Osteocyte (in vitro differentiated cells): ENCODE measurements around the gene VSTM1. TPM values are rescaled to one million over a fixed set of nuclear protein-coding genes. Genes with fewer than 3 reads are reported as not detected.

Experiments
- DNase-seq: peaks from one replicate; pipeline ENCODE4 v3.0.0; 2021; ENCODE audit warnings: mixed read lengths; ENCODE audit not compliant: unreplicated experiment; ENCODE audit errors: extremely low spot score
- H3K27ac Mint-ChIP-seq: one replicate; pipeline ENCODE4 v1.8.0; 2021; ENCODE audit warnings: mild to moderate bottlenecking, mixed read lengths; ENCODE audit not compliant: unreplicated experiment
- H3K27me3 Mint-ChIP-seq: one replicate; pipeline ENCODE4 v1.8.0; 2021; ENCODE audit warnings: mixed read lengths; ENCODE audit not compliant: unreplicated experiment
- H3K36me3 Mint-ChIP-seq: one replicate; pipeline ENCODE4 v1.8.0; 2021; ENCODE audit warnings: mixed read lengths; ENCODE audit not compliant: unreplicated experiment
- H3K4me1 Mint-ChIP-seq: one replicate; pipeline ENCODE4 v1.8.0; 2021; ENCODE audit warnings: mixed read lengths; ENCODE audit not compliant: unreplicated experiment
- H3K4me3 Mint-ChIP-seq: one replicate; pipeline ENCODE4 v1.8.0; 2021; ENCODE audit warnings: mild to moderate bottlenecking, moderate library complexity, mixed read lengths; ENCODE audit not compliant: unreplicated experiment
- H3K9me3 Mint-ChIP-seq: one replicate; pipeline ENCODE4 v1.8.0; 2021; ENCODE audit warnings: mixed read lengths; ENCODE audit not compliant: unreplicated experiment
- CTCF ChIP-seq: fragments of 200-600 bp; sonication (generic); IDR thresholded peaks from 2 replicates; pipeline ENCODE4 v1.5.0; 2021; ENCODE audit warnings: antibody characterized with exemption, mild to moderate bottlenecking, moderate library complexity
- total RNA-seq: library from RNA; stranded (reverse); gene quantifications from 2 replicates; pipeline ENCODE4 v1.2.1, GENCODE V29; 2021

Gene VSTM1
- total RNA-seq, 1 donor from 2014 or later = not detected

- H3K36me3 Mint-ChIP-seq = no peaks in the 10 kb centered on the region
- no peak for DNase-seq
- H3K27ac Mint-ChIP-seq = no peak overlapping the region
- peaks cover 3% of the 10 kb centered on the region for H3K27me3 Mint-ChIP-seq
- no peak overlapping the region for H3K4me3 Mint-ChIP-seq
- H3K9me3 Mint-ChIP-seq = no peaks in the 10 kb centered on the region
- H3K4me1 Mint-ChIP-seq = no peaks in the 10 kb centered on the region
- TF ChIP-seq CTCF = no peak
Measured at GRCh38 chr19:54023191-54023590, 40.5 kb downstream of the VSTM1 start.

GRCh38 chr19:54021932-54022331, 41.8 kb downstream of the VSTM1 start:
- DNase-seq = no peak
- Mint-ChIP-seq H3K36me3 (no peaks in the 10 kb centered on the region), H3K9me3 (no peaks in the 10 kb centered on the region), H3K4me1 (no peaks in the 10 kb centered on the region), H3K4me3 (no peak overlapping the region), H3K27ac (no peak overlapping the region), H3K27me3 (peaks cover 3% of the 10 kb centered on the region)
- no peak for TF ChIP-seq CTCF

GRCh38 chr19:54021363-54021762, 42.3 kb downstream of the VSTM1 start:
- Mint-ChIP-seq H3K27ac (no peak overlapping the region), H3K9me3 (no peaks in the 10 kb centered on the region), H3K36me3 (no peaks in the 10 kb centered on the region), H3K27me3 (peaks cover 3% of the 10 kb centered on the region), H3K4me1 (no peaks in the 10 kb centered on the region), H3K4me3 (no peak overlapping the region)
- no peak for TF ChIP-seq CTCF
- no peak for DNase-seq

GRCh38 chr19:54017261-54017660, 46.4 kb downstream of the VSTM1 start:
- Mint-ChIP-seq H3K4me1 (no peaks in the 10 kb centered on the region), H3K36me3 (no peaks in the 10 kb centered on the region), H3K9me3 (no peaks in the 10 kb centered on the region), H3K27me3 (no peaks in the 10 kb centered on the region), H3K4me3 (no peak overlapping the region), H3K27ac (no peak overlapping the region)
- DNase-seq = no peak
- TF ChIP-seq CTCF = no peak

- no peak overlapping the region for H3K4me3 Mint-ChIP-seq
- H3K9me3 Mint-ChIP-seq = no peaks in the 10 kb centered on the region
- no peaks in the 10 kb centered on the region for H3K4me1 Mint-ChIP-seq
- no peaks in the 10 kb centered on the region for H3K27me3 Mint-ChIP-seq
- DNase-seq = no peak
- no peak for TF ChIP-seq CTCF
- H3K27ac Mint-ChIP-seq = no peak overlapping the region
- H3K36me3 Mint-ChIP-seq = no peaks in the 10 kb centered on the region
Measured at GRCh38 chr19:54014920-54015560, 48.7 kb downstream of the VSTM1 start.
